ENCODE data around the gene FLYWCH2. TPM values are rescaled to one million over a fixed set of nuclear protein-coding genes. Genes with fewer than 3 reads are reported as not detected.
A peak's percentile ranks its signal among the peaks of the same experiment; 100 is the strongest.

The FLYWCH2 gene
- total RNA-seq, 2 experiments from 2014 or later = 18.9 to 19.3 TPM

GRCh38 chr16:2867987-2868789 is 14.8 kb upstream of the FLYWCH2 start:
- ChIA-PET CTCF (interaction anchor here (0.6 to 8.2 kb wide), 39 partner anchors 10 to 1086 kb away, joined by 3 to 139 read pairs (median 4); partner anchors contain the start of genes ELOB, FLYWCH1, FLYWCH2 and KCTD5), POLR2A (interaction anchor here (0.7 to 2.8 kb wide), 15 partner anchors 11 to 114 kb away, joined by 3 to 12 read pairs (median 4); partner anchors contain the start of genes ELOB and FLYWCH2)
- peaks cover 9% of the 10 kb centered on the region for H3K4me1 Mint-ChIP-seq (ENCODE audit: low read depth)
- H3K27me3 Mint-ChIP-seq = no peaks in the 10 kb centered on the region
- ATAC-seq (peak; percentile 96), DNase-seq (peak; percentile 99)
- no peaks in the 10 kb centered on the region for H3K36me3 Mint-ChIP-seq (ENCODE audit: low read depth)
- peak overlapping the region; percentile 95 for H3K27ac Mint-ChIP-seq
- peak overlapping the region; percentile 89 for H3K4me3 Mint-ChIP-seq
- intact Hi-C loops (cut with micrococcal nuclease) = no loop called here
- no peaks in the 10 kb centered on the region for H3K9me3 Mint-ChIP-seq
- TF ChIP-seq CTCF (IDR thresholded peaks at IDR 0.05) = peak; percentile 98

- Mint-ChIP-seq H3K9me3 (no peaks in the 10 kb centered on the region), H3K27me3 (peaks cover 3% of the 10 kb centered on the region), H3K4me1 (ENCODE audit: low read depth) (peaks cover 3% of the 10 kb centered on the region), H3K36me3 (ENCODE audit: low read depth) (no peaks in the 10 kb centered on the region), H3K4me3 (no peak overlapping the region), H3K27ac (no peak overlapping the region)
- ATAC-seq = no peak
- POLR2A ChIA-PET = interaction anchor here (1.2 kb wide), 1 partner anchor 30 kb away, joined by 3 read pairs; no protein-coding TSS in a partner anchor
- TF ChIP-seq CTCF (IDR thresholded peaks at IDR 0.05) = no peak
- DNase-seq = no peak
- intact Hi-C loops (cut with micrococcal nuclease) = no loop called here
- CTCF ChIA-PET = interaction anchor here (0.9 to 8.2 kb wide), 10 partner anchors 11 to 55 kb away, joined by 3 to 139 read pairs (median 6); partner anchors contain the start of genes FLYWCH1 and FLYWCH2
These were observed 11.1 kb upstream of the FLYWCH2 start for GRCh38 chr16:2871926-2872325.

GRCh38 chr16:2874032-2874911 is 8.7 kb upstream of the FLYWCH2 start:
- POLR2A ChIA-PET = no interaction called here
- no peaks in the 10 kb centered on the region for H3K4me1 Mint-ChIP-seq (ENCODE audit: low read depth)
- CTCF ChIA-PET = interaction anchor here (0.7 to 1.9 kb wide), 4 partner anchors 8 to 53 kb away, joined by 3 to 10 read pairs (median 3); partner anchors contain the start of gene FLYWCH2
- H3K9me3 Mint-ChIP-seq = no peaks in the 10 kb centered on the region
- H3K36me3 Mint-ChIP-seq (ENCODE audit: low read depth) = no peaks in the 10 kb centered on the region
- intact Hi-C loops (cut with micrococcal nuclease) = no loop called here
- no peak overlapping the region for H3K4me3 Mint-ChIP-seq
- H3K27me3 Mint-ChIP-seq = peaks cover 3% of the 10 kb centered on the region
- ATAC-seq (no peak), DNase-seq (no peak)
- no peak overlapping the region for H3K27ac Mint-ChIP-seq
- no peak for TF ChIP-seq CTCF (IDR thresholded peaks at IDR 0.05)

- no peak overlapping the region for H3K4me3 Mint-ChIP-seq
- intact Hi-C loops (cut with micrococcal nuclease) = loop anchor here (5.0 kb wide), 1 partner anchor 37 kb away; the partner anchor contains the start of gene FLYWCH1
- peak; percentile 100 for ATAC-seq
- H3K27me3 Mint-ChIP-seq = peaks cover 3% of the 10 kb centered on the region
- peak; percentile 78 for DNase-seq
- H3K9me3 Mint-ChIP-seq = peaks cover 1% of the 10 kb centered on the region
- no peaks in the 10 kb centered on the region for H3K4me1 Mint-ChIP-seq (ENCODE audit: low read depth)
- H3K27ac Mint-ChIP-seq = no peak overlapping the region
- CTCF ChIA-PET = interaction anchor here (0.7 to 1.9 kb wide), 4 partner anchors 8 to 52 kb away, joined by 3 to 10 read pairs (median 3); partner anchors contain the start of gene FLYWCH2
- peak; percentile 97 for TF ChIP-seq CTCF (IDR thresholded peaks at IDR 0.05)
- POLR2A ChIA-PET = no interaction called here
- H3K36me3 Mint-ChIP-seq (ENCODE audit: low read depth) = no peaks in the 10 kb centered on the region
These were observed 8.1 kb upstream of the FLYWCH2 start for GRCh38 chr16:2874912-2875362.

Measured in activated CD8-positive, alpha-beta T cell treated with anti-CD3 and anti-CD28 coated beads for 36 hours (primary cell).